HG03066 (cell line): ENCODE measurements around the gene MACROD2.
"Not testable (repeated sequence)": the region's sequence is repeated elsewhere in the genome, so short reads cannot be mapped to it uniquely, and the experiment has no call there.

Experiments
- ATAC-seq: cut with Tn5 transposase; IDR thresholded peaks from one replicate; pipeline ENCODE4 v1.9.1; 2021; ENCODE audit warnings: low read depth; ENCODE audit not compliant: unreplicated experiment

Gene MACROD2

GRCh38 chr20:14992153-14992552 is 996.8 kb downstream of the MACROD2 start:
- ATAC-seq: no peak

GRCh38 chr20:14992961-14993360 is 997.6 kb downstream of the MACROD2 start:
- no peak for ATAC-seq

- no peak for ATAC-seq
Observed at GRCh38 chr20:14996883-14997672, 1001.8 kb downstream of the MACROD2 start.

DNA sequence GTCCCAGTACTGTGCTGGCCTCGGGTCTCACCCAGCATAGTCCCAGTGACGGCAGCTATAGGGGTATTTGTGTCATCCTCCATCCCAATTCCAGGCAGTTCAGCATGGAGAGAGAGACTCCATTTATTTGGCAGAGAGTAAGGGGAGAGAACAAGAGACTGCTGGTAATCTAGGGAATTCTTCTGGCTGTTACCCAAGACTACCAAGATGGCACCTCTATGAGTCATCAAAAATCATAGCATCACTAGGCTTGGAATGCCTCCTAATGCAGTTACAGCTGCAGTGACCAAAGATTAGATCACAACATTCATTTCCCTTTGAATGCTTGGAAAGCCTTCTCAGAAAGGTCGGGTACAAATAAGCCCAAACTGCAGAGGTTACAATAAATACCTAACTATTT is 1002.5 kb downstream of the MACROD2 start:
- no peak for ATAC-seq

DNA sequence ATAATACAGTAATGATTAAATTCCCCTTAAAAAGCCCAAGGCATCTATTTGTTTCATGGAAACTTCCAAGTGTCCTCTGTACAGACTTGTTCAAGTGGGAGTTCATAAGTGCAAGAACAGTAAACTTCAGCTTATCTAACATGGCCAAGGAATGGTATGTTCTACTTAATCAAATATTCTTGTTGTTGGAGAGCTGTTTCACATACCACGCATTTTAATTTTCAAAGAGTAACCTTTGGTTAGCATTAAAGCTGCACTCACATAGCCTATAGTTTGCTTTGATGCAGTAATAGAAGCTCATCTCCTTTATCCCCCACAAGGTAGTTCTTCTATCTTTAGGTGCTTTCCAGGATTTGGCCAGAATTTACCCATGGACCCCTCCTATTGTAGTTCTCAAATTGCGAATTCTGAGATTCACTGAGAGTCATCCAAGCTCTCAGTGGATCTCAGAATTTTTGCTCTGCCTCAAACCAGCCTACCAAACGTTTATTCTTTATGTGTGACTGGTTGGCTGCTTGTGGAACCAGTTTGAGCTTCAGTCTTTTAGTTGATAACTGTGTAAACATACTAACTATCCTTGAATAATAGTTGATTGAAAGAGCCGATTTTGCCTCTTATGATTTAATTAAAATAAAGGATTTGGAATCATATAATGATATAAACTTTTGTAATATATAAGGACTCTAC is 1010.1 kb downstream of the MACROD2 start:
- no peak for ATAC-seq

DNA sequence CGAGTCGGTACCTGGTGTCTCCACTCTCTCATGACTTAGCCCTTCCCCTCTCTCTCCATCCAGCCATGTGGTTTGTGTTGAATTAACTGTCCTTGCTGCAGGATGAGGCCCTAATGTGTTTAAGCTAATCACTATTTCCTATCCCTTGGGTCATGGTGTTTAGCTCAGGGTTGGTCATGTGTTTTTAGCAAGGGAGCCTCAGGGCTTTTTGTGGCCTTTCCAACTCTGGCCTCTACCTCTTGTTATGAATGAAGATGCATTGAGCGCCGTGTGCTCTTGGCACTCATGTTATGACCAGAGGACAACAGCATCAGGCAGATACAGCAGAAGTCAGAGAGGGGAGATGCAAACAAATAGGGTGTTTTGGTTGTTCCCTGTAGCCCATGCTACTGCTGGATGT is 1016.3 kb downstream of the MACROD2 start:
- no peak for ATAC-seq

DNA sequence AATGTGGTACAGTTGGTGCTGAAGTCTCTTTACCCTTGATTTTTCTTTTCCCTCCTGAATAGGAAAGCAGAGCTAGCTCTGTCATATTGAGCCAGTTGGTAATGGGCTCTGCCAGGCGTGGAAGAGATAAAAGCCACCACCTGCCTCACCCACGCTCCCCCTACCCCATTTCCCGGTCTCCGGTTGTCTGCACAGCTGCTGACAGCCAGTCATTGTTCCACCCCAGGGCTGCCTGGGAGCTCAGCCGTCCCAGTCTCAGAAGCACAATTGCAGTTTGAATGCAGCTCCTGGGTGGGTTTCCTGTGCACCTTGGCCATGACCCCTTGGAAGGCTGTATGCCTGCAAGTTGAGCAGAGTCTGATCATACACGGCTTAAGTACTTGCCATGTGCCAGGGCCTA is 1017.2 kb downstream of the MACROD2 start:
- no peak for ATAC-seq

GRCh38 chr20:15016875-15017274 is 1021.6 kb downstream of the MACROD2 start:
- ATAC-seq: not testable (repeated sequence)

GRCh38 chr20:15018966-15019365 is 1023.6 kb downstream of the MACROD2 start:
- no peak for ATAC-seq

DNA sequence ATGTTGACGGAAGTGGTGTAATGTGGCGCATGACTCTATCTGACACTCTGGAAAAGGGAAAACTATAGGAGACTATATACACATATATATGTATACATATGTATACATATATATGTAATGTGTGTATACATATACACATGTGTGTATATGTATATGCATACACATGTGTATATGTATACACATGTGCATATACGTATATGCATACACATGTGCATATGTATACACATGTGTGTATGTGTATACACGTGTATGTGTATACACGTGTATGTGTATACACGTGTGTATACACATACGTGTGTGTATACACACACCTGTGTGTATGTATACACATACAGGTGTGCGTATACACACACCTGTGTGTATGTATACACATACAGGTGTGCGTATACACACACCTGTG is 1025.5 kb downstream of the MACROD2 start:
- ATAC-seq: no peak

GRCh38 chr20:15022921-15023320 is 1027.6 kb downstream of the MACROD2 start:
- no peak for ATAC-seq

GRCh38 chr20:15026759-15027158 is 1031.4 kb downstream of the MACROD2 start:
- ATAC-seq: no peak

DNA sequence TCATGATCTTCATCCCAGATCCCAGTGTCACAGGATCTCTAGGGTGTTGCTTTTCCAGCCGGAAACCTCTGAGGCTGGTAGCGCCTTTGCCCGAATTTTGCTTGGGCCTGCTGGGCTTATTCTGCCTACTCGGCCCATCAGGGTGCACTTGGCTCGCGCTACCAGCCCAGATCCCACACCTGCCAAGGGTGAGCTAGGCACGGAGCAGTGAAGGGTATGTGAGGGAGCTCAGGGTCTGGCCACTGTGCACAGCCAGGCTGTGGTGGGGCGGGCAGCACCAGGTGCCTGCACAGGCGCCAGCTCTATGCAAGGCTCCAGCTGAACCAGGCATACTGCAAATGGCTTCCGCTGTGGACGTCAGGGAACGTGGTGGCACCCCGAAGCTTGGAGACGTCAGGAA is 1035.5 kb downstream of the MACROD2 start:
- ATAC-seq: no peak

- ATAC-seq: no peak
Observed at GRCh38 chr20:15031546-15032351, 1036.4 kb downstream of the MACROD2 start.

- ATAC-seq: no peak
Observed at GRCh38 chr20:15032352-15032622, 1037.0 kb downstream of the MACROD2 start.

GRCh38 chr20:15033269-15033668 is 1038.0 kb downstream of the MACROD2 start:
- ATAC-seq: no peak

DNA sequence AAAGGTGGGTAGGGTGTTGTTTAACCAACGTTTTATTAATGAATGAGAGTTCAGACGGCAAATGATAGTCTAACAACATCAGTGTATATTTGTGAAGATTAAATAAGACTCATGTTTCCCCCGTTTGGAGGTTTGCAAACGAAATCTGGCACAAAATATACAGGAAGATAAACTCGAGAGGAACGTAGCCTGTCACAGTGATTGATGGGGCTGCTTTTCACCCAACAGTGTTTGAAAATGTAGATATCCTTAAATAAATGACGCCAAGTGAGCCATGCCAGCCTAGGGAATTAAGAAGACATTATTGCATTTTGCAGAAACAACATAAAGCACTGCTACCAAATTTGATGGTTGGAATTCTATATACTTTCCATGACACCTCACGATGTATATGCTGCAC is 1038.6 kb downstream of the MACROD2 start:
- ATAC-seq: no peak

- no peak for ATAC-seq
Observed at GRCh38 chr20:15036948-15037347, 1041.6 kb downstream of the MACROD2 start.

DNA sequence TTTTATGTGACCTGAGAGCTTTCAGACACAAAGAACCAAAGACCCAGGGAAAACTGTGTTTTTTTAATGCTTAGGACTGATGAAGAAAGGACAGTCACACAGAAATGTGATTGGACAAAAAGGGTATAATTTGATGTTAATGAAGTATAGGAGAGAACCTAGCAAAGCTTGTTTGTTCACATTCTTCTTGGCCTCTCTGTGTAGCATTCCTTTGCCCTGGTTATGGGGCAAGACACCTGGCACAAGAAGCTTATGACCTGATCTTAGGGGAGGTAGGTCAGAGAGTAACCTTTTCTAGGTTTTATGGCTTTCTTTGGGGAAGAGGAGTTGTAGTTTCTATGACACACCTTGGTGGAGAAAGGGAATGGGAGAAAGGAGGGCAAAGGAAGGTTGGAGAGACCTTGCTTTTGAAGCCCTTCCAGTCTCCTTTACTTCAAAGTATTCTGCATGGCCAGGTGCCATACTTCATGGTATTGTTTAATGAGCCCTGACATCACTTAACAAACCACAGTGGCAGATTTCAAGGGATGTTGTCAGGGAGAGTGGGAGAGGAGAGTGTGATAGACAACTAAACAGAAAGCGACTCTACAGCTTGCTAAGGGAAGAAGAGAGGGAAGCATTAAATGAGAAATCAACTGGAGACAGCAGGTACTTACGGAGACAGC is 1043.9 kb downstream of the MACROD2 start:
- ATAC-seq: no peak

DNA sequence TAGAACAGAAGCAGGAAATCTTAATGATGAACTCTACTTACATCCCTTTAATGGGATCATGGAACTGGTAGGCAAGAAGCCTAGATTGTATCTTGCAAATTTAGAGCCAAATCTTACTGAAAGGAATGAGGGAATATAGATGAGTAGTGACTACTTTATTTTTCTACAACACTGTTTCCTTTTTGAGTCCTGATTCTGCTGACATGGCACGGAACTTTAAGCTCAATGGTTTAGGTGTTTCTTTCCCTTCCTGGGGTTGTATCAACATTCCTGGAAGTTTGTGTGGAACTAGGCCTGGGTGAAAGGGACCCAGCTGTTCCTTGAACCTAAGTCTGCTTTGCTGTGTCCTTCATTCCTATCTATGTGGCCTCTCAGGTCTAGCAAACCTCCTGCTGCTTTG is 1047.4 kb downstream of the MACROD2 start:
- ATAC-seq: no peak

- no peak for ATAC-seq
Observed at GRCh38 chr20:15045246-15045645, 1049.9 kb downstream of the MACROD2 start.
